Stimulated activated CD4-positive, alpha-beta T cell treated with anti-CD3 and anti-CD28 coated beads, Interleukin-4, amount 100 ng/mL, for 24 hours (primary cell): Measurements from ENCODE around the gene GRK4.
"Not testable (repeated sequence)": the region's sequence is repeated elsewhere in the genome, so short reads cannot be mapped to it uniquely, and the experiment has no call there.

Source experiments
- DNase-seq: peaks from one replicate; pipeline ENCODE4 v3.0.0-alpha.2; 2020

The GRK4 gene

GRCh38 chr4:3043282-3044020 is 80.1 kb downstream of the GRK4 start:
- DNase-seq = no peak

- DNase-seq = peak; percentile 57
These were observed 81.8 kb downstream of the GRK4 start for GRCh38 chr4:3044870-3045819.

GRCh38 chr4:3046162-3046561 is 82.8 kb downstream of the GRK4 start:
- no peak for DNase-seq

GRCh38 chr4:3046623-3047022 is 83.3 kb downstream of the GRK4 start:
- DNase-seq = no peak

- peak; percentile 71 for DNase-seq
These were observed 84.3 kb downstream of the GRK4 start for GRCh38 chr4:3047464-3048286.

- DNase-seq = not testable (repeated sequence)
These were observed 87.9 kb downstream of the GRK4 start for GRCh38 chr4:3051141-3051897.

- no peak for DNase-seq
These were observed 90.9 kb downstream of the GRK4 start for GRCh38 chr4:3054169-3054759.

- no peak for DNase-seq
These were observed 96.6 kb downstream of the GRK4 start for GRCh38 chr4:3059943-3060342.

- DNase-seq = no peak
These were observed 97.6 kb downstream of the GRK4 start for GRCh38 chr4:3060946-3061345.

GRCh38 chr4:3062471-3062870 is 99.1 kb downstream of the GRK4 start:
- DNase-seq = no peak

- no peak for DNase-seq
These were observed 102.2 kb downstream of the GRK4 start for GRCh38 chr4:3065551-3065950.

- DNase-seq = no peak
These were observed 103.5 kb downstream of the GRK4 start for GRCh38 chr4:3066836-3067400.

- DNase-seq = no peak
These were observed 104.2 kb downstream of the GRK4 start for GRCh38 chr4:3067473-3068001.

GRCh38 chr4:3069661-3070199 is 106.4 kb downstream of the GRK4 start:
- DNase-seq = no peak

- DNase-seq = no peak
These were observed 107.5 kb downstream of the GRK4 start for GRCh38 chr4:3070709-3071500.

GRCh38 chr4:3071811-3072210 is 108.4 kb downstream of the GRK4 start:
- DNase-seq = no peak

- no peak for DNase-seq
These were observed 110.0 kb downstream of the GRK4 start for GRCh38 chr4:3073158-3074077.

GRCh38 chr4:3074078-3074845 is 110.9 kb downstream of the GRK4 start, which contains the start of the genes HTT and HTT-AS:
Gene HTT, plus strand, starts transcription at chr4:3074681. Its CDS starts 145 bp downstream, at chr4:3074826.
Gene HTT-AS, minus strand, starts transcription at chr4:3074538.
- DNase-seq = peak; percentile 96
